ENCODE data around the gene TTN. TPM values are rescaled to one million over a fixed set of nuclear protein-coding genes. Genes with fewer than 3 reads are reported as not detected.

TTN gene
- polyA plus RNA-seq, 3 donors: under 0.01 to 0.12 (median 0.08) TPM

GRCh38 chr2:178676046-178676445, 131.2 kb downstream of the TTN start:
- Mint-ChIP-seq H3K36me3 (no peaks in the 10 kb centered on the region), H3K4me3 (no peak overlapping the region), H3K9me3 (no peaks in the 10 kb centered on the region), H3K4me1 (no peaks in the 10 kb centered on the region), H3K27ac (no peak overlapping the region), H3K27me3 (ENCODE audit: low read depth in 3 of 3) (no peaks in the 10 kb centered on the region)
- TF ChIP-seq, protein P1, sequence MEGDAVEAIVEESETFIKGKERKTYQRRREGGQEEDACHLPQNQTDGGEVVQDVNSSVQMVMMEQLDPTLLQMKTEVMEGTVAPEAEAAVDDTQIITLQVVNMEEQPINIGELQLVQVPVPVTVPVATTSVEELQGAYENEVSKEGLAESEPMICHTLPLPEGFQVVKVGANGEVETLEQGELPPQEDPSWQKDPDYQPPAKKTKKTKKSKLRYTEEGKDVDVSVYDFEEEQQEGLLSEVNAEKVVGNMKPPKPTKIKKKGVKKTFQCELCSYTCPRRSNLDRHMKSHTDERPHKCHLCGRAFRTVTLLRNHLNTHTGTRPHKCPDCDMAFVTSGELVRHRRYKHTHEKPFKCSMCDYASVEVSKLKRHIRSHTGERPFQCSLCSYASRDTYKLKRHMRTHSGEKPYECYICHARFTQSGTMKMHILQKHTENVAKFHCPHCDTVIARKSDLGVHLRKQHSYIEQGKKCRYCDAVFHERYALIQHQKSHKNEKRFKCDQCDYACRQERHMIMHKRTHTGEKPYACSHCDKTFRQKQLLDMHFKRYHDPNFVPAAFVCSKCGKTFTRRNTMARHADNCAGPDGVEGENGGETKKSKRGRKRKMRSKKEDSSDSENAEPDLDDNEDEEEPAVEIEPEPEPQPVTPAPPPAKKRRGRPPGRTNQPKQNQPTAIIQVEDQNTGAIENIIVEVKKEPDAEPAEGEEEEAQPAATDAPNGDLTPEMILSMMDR (IDR thresholded peaks at IDR 0.05): no peak
- Histone ChIP-seq H3K4me3 (replicated peaks in 1 of 3; ENCODE audit: low read depth in 2 of 3, low read length in 3 of 3) (no peak overlapping the region), H4K20me1 (ENCODE audit: insufficient read depth, low read length) (no peaks in the 10 kb centered on the region), H3K79me2 (ENCODE audit: insufficient read depth, low read length) (no peaks in the 10 kb centered on the region), H3K27me3 (ENCODE audit: control insufficient read depth in 2 of 2, insufficient read depth in 2 of 2, low read length in 2 of 2) (no peaks in the 10 kb centered on the region), H2AFZ (ENCODE audit: insufficient read depth, low read depth, low read length, poor library complexity, severe bottlenecking) (no peak overlapping the region), H3K4me1 (ENCODE audit: control insufficient read depth in 1 of 2, insufficient read depth in 2 of 2, low read length in 2 of 2) (no peaks in the 10 kb centered on the region), H3K9ac (ENCODE audit: insufficient read depth, low read length, poor library complexity, severe bottlenecking) (no peak overlapping the region), H3K27ac (ENCODE audit: low read depth in 1 of 2, low read length in 2 of 2) (no peak overlapping the region), H3K4me2 (replicated peaks; ENCODE audit: extremely low read depth, low read length, poor library complexity, severe bottlenecking) (no peak overlapping the region), H3K9me3 (replicated peaks in 1 of 2; ENCODE audit: control insufficient read depth in 1 of 2, insufficient read depth in 1 of 2, low read length in 2 of 2) (no peaks in the 10 kb centered on the region), H3K36me3 (replicated peaks in 1 of 2; ENCODE audit: control insufficient read depth in 1 of 2, insufficient read depth in 2 of 2, low read length in 2 of 2) (no peaks in the 10 kb centered on the region)
- no peak for DNase-seq
- WGBS (ENCODE audit: insufficient coverage): no CpG with 5 or more reads among the region's 5 CpGs
- intact Hi-C loops (cut with micrococcal nuclease): no loop called here

GRCh38 chr2:178674122-178674521, 133.1 kb downstream of the TTN start:
- Histone ChIP-seq H3K36me3 (replicated peaks in 1 of 2; ENCODE audit: control insufficient read depth in 1 of 2, insufficient read depth in 2 of 2, low read length in 2 of 2) (no peaks in the 10 kb centered on the region), H3K4me2 (replicated peaks; ENCODE audit: extremely low read depth, low read length, poor library complexity, severe bottlenecking) (no peak overlapping the region), H3K79me2 (ENCODE audit: insufficient read depth, low read length) (no peaks in the 10 kb centered on the region), H3K4me1 (ENCODE audit: control insufficient read depth in 1 of 2, insufficient read depth in 2 of 2, low read length in 2 of 2) (no peaks in the 10 kb centered on the region), H3K9me3 (replicated peaks in 1 of 2; ENCODE audit: control insufficient read depth in 1 of 2, insufficient read depth in 1 of 2, low read length in 2 of 2) (no peaks in the 10 kb centered on the region), H3K4me3 (replicated peaks in 1 of 3; ENCODE audit: low read depth in 2 of 3, low read length in 3 of 3) (no peak overlapping the region), H3K9ac (ENCODE audit: insufficient read depth, low read length, poor library complexity, severe bottlenecking) (no peak overlapping the region), H2AFZ (ENCODE audit: insufficient read depth, low read depth, low read length, poor library complexity, severe bottlenecking) (no peak overlapping the region), H3K27ac (ENCODE audit: low read depth in 1 of 2, low read length in 2 of 2) (no peak overlapping the region), H4K20me1 (ENCODE audit: insufficient read depth, low read length) (no peaks in the 10 kb centered on the region), H3K27me3 (ENCODE audit: control insufficient read depth in 2 of 2, insufficient read depth in 2 of 2, low read length in 2 of 2) (no peaks in the 10 kb centered on the region)
- no CpG with 5 or more reads among the region's 4 CpGs for WGBS (ENCODE audit: insufficient coverage)
- Mint-ChIP-seq H3K9me3 (no peaks in the 10 kb centered on the region), H3K36me3 (no peaks in the 10 kb centered on the region), H3K4me3 (no peak overlapping the region), H3K27ac (no peak overlapping the region), H3K27me3 (ENCODE audit: low read depth in 3 of 3) (peaks cover 0 to 1% (median 0%) of the 10 kb centered on the region in 3 donors), H3K4me1 (no peaks in the 10 kb centered on the region)
- intact Hi-C loops (cut with micrococcal nuclease): no loop called here
- TF ChIP-seq, protein P1 (IDR thresholded peaks at IDR 0.05): no peak
- DNase-seq: no peak

Data from CD14-positive monocyte (primary cell).